Measurements from ENCODE around the gene GRIFIN. TPM values are rescaled to one million over a fixed set of nuclear protein-coding genes. Genes with fewer than 3 reads are reported as not detected.

The GRIFIN gene
- total and polyA plus RNA-seq, 2 donors (not counting 1 experiment from before 2014, with no cell fraction given) = not detected

DNA sequence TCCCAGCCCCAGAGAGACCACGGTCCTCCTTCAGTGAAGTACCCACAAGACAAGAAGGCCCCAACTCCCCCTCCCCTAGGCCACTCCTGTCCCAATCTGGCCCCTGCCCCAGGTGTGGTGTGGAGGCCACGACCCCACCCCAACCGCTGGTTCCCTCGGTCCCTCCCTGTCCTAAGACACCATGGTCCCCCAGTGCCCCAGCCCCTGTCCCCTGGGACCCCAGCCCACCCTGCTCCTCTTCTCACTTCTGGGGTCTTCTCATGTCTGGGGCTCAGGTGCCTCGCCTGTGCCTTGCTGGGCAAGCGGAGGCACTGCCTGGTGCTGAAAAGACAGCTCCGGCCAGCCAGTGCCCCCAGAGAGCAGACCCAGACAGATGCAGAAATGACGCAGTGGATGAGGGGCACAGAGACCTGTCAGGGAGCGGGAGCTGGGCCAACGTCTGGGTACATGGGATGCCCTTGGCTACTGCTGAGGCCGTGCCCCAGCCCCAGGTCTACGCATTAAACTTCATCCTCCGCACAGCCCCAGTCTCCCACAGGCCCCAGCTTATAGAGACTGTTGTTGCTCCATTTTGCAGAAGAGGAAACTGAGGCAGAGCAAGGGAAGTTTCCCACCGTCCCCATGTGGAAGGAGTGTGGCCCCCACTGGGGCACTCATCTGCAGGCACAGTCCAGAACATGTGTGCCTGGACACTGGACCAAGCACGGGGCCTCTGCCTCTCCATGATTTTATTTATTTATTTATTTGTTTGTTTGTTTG is 14.8 kb downstream of the GRIFIN start:
- 86% methylated on average over 13 of the region's 15 CpGs for WGBS (ENCODE audit: insufficient coverage)
- no peak for TF ChIP-seq EZH2 (IDR thresholded peaks at IDR 0.05; ENCODE audit: borderline replicate concordance, insufficient read depth, low read depth, low read length, poor library complexity, severe bottlenecking)
- TF ChIP-seq, protein P1, sequence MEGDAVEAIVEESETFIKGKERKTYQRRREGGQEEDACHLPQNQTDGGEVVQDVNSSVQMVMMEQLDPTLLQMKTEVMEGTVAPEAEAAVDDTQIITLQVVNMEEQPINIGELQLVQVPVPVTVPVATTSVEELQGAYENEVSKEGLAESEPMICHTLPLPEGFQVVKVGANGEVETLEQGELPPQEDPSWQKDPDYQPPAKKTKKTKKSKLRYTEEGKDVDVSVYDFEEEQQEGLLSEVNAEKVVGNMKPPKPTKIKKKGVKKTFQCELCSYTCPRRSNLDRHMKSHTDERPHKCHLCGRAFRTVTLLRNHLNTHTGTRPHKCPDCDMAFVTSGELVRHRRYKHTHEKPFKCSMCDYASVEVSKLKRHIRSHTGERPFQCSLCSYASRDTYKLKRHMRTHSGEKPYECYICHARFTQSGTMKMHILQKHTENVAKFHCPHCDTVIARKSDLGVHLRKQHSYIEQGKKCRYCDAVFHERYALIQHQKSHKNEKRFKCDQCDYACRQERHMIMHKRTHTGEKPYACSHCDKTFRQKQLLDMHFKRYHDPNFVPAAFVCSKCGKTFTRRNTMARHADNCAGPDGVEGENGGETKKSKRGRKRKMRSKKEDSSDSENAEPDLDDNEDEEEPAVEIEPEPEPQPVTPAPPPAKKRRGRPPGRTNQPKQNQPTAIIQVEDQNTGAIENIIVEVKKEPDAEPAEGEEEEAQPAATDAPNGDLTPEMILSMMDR (IDR thresholded peaks at IDR 0.05) = no peak
- Mint-ChIP-seq H3K27me3 (no peaks in the 10 kb centered on the region), H3K27ac (no peak overlapping the region), H3K9me3 (ENCODE audit: insufficient read depth) (no peaks in the 10 kb centered on the region), H3K4me3 (no peak overlapping the region), H3K4me1 (peaks cover 2% of the 10 kb centered on the region)
- no peak overlapping the region for H3K27ac ChIP-seq (ENCODE audit: low read length in 2 of 2)
- no peak overlapping the region for H3K4me3 ChIP-seq (ENCODE audit: control extremely low read depth in 1 of 5, extremely low read depth in 1 of 5, insufficient read depth in 1 of 5, low read depth in 2 of 5, low read length in 4 of 5)
- ChIA-PET CTCF (interaction anchor here (1.5 to 3.2 kb wide), 2 partner anchors 8 to 10 kb away, joined by 4 to 16 read pairs; no protein-coding TSS in a partner anchor), POLR2A (no interaction called here)
- DNase-seq = no peak
- H3K9me3 ChIP-seq (ENCODE audit: control extremely low read depth in 1 of 3, control insufficient read depth in 2 of 3, insufficient read depth in 1 of 3, low read length in 2 of 3) = peaks cover 0 to 5% (median 0%) of the 10 kb centered on the region in 3 donors
- no peak overlapping the region for H2AFZ ChIP-seq (ENCODE audit: insufficient read depth, low read depth, low read length, poor library complexity, severe bottlenecking)
- intact Hi-C loops (cut with micrococcal nuclease) = no loop called here
- no peaks in the 10 kb centered on the region for H3K27me3 ChIP-seq (replicated peaks in 1 of 4; ENCODE audit: control extremely low read depth in 1 of 4, control insufficient read depth in 3 of 4, insufficient read depth in 4 of 4, low read length in 3 of 4)
- H3K79me2 ChIP-seq (ENCODE audit: control insufficient read depth, insufficient read depth, low read length) = no peaks in the 10 kb centered on the region
- no peak for ATAC-seq (ENCODE audit: low read depth)
- no peaks in the 10 kb centered on the region for H4K20me1 ChIP-seq (ENCODE audit: control insufficient read depth, insufficient read depth, low read length, poor library complexity, severe bottlenecking)
- no peak overlapping the region for H3K9ac ChIP-seq (ENCODE audit: low read length)
- H3K4me1 ChIP-seq (ENCODE audit: control insufficient read depth in 2 of 2, insufficient read depth in 2 of 2, low read length in 2 of 2) = no peaks in the 10 kb centered on the region
- H3K4me2 ChIP-seq (replicated peaks; ENCODE audit: low read depth, low read length, poor library complexity, severe bottlenecking) = no peak overlapping the region
- no peaks in the 10 kb centered on the region for H3K36me3 ChIP-seq (replicated peaks in 1 of 2; ENCODE audit: control extremely low read depth in 1 of 2, control insufficient read depth in 1 of 2, extremely low read depth in 1 of 2, insufficient read depth in 2 of 2, low read length in 1 of 2)

DNA sequence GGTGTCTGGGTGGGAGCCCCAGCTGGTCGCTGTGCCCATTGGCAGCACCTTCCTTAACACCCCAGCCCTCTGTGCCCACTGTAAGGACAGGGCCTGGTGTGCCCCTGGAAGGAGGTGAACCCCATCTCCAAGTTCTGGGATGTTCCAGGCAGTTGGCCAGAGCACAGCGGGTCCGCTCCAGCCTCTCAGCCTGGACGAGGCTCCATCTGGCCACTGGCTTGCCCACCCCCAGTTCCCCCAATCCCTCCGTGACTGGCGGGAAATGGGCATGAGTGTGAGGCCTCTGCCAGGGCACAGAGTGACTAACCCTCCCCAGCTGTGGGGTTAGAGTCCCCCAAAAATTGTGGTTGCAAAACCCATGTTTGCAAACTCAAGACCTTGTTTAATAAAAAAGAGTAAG is 15.6 kb downstream of the GRIFIN start:
- H3K4me1 ChIP-seq (ENCODE audit: control insufficient read depth in 2 of 2, insufficient read depth in 2 of 2, low read length in 2 of 2) = no peaks in the 10 kb centered on the region
- H3K9me3 ChIP-seq (ENCODE audit: control extremely low read depth in 1 of 3, control insufficient read depth in 2 of 3, insufficient read depth in 1 of 3, low read length in 2 of 3) = peaks cover 0 to 5% (median 0%) of the 10 kb centered on the region in 3 donors
- no peak for DNase-seq
- no peak overlapping the region for H3K4me2 ChIP-seq (replicated peaks; ENCODE audit: low read depth, low read length, poor library complexity, severe bottlenecking)
- no peak overlapping the region for H3K4me3 ChIP-seq (ENCODE audit: control extremely low read depth in 1 of 5, extremely low read depth in 1 of 5, insufficient read depth in 1 of 5, low read depth in 2 of 5, low read length in 4 of 5)
- ChIA-PET POLR2A (no interaction called here), CTCF (interaction anchor here (0.6 to 1.5 kb wide), 2 partner anchors 8 to 93 kb away, joined by 3 to 4 read pairs; no protein-coding TSS in a partner anchor)
- no peaks in the 10 kb centered on the region for H4K20me1 ChIP-seq (ENCODE audit: control insufficient read depth, insufficient read depth, low read length, poor library complexity, severe bottlenecking)
- Mint-ChIP-seq H3K27ac (no peak overlapping the region), H3K4me1 (peaks cover 2% of the 10 kb centered on the region), H3K4me3 (no peak overlapping the region), H3K9me3 (ENCODE audit: insufficient read depth) (no peaks in the 10 kb centered on the region), H3K27me3 (no peaks in the 10 kb centered on the region)
- no peaks in the 10 kb centered on the region for H3K36me3 ChIP-seq (replicated peaks in 1 of 2; ENCODE audit: control extremely low read depth in 1 of 2, control insufficient read depth in 1 of 2, extremely low read depth in 1 of 2, insufficient read depth in 2 of 2, low read length in 1 of 2)
- intact Hi-C loops (cut with micrococcal nuclease) = no loop called here
- no peaks in the 10 kb centered on the region for H3K79me2 ChIP-seq (ENCODE audit: control insufficient read depth, insufficient read depth, low read length)
- no peak overlapping the region for H3K27ac ChIP-seq (ENCODE audit: low read length in 2 of 2)
- H3K9ac ChIP-seq (ENCODE audit: low read length) = no peak overlapping the region
- no peak overlapping the region for H2AFZ ChIP-seq (ENCODE audit: insufficient read depth, low read depth, low read length, poor library complexity, severe bottlenecking)
- WGBS (ENCODE audit: insufficient coverage) = 85% methylated on average over 4 of the region's 6 CpGs
- ATAC-seq (ENCODE audit: low read depth) = no peak
- no peaks in the 10 kb centered on the region for H3K27me3 ChIP-seq (replicated peaks in 1 of 4; ENCODE audit: control extremely low read depth in 1 of 4, control insufficient read depth in 3 of 4, insufficient read depth in 4 of 4, low read length in 3 of 4)
- TF ChIP-seq, protein P1 (IDR thresholded peaks at IDR 0.05) = no peak
- no peak for TF ChIP-seq EZH2 (IDR thresholded peaks at IDR 0.05; ENCODE audit: borderline replicate concordance, insufficient read depth, low read depth, low read length, poor library complexity, severe bottlenecking)
